ENCODE results near the gene IGSF6.
"Not testable (repeated sequence)": the region's sequence is repeated elsewhere in the genome, so short reads cannot be mapped to it uniquely, and the experiment has no call there.

Gene IGSF6, protein sequence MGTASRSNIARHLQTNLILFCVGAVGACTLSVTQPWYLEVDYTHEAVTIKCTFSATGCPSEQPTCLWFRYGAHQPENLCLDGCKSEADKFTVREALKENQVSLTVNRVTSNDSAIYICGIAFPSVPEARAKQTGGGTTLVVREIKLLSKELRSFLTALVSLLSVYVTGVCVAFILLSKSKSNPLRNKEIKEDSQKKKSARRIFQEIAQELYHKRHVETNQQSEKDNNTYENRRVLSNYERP

GRCh38 chr16:21652453-21652852 is at the start of gene IGSF6:
Gene IGSF6, minus strand, starts transcription at chr16:21652608. Its CDS starts 10 bp downstream, at chr16:21652598.
- DNase-seq (ENCODE audit: low read depth), result no peak

- no peak for DNase-seq (ENCODE audit: low read depth)
Observed at GRCh38 chr16:21701271-21701670, 48.9 kb upstream of the IGSF6 start.

- no peak for DNase-seq (ENCODE audit: low read depth)
Observed at GRCh38 chr16:21698169-21699032, 46.0 kb upstream of the IGSF6 start.

DNA sequence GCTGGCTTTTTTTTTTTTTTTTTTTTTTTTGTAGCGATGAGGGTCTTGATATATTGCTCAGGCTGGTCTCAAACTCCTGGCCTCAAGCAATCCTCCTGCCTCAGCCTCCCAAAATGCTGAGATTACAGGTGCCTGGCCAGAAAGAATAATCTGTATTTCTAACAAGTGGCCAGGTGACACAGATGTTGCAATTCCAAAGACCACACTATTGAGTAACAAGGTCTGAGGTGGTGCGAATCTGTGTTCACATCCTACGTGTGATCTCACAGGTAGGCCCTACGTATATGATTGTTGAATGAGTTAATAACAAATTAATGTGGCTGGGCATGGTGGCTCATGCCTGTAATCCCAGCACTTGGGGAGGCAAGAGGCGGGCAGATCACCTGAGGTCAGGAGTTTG is 44.6 kb upstream of the IGSF6 start:
- DNase-seq (ENCODE audit: low read depth), result no peak

- DNase-seq (ENCODE audit: low read depth), result no peak
Observed at GRCh38 chr16:21694609-21695008, 42.2 kb upstream of the IGSF6 start.

DNA sequence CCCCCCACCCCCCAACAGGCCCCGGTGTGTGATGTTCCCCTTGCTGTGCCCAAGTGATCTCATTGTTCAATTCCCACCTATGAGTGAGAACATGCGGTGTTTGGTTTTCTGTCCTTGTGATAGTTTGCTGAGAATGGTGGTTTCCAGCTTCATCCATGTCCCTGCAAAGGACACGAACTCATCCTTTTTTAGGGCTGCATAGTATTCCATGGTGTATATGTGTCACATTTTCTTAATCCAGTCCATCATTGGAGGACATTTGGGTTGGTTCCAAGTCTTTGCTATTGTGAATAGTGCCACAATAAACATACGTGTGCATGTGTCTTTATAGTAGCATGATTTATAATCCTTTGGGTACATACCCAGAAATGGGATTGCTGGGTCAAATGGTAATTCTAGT is 38.6 kb upstream of the IGSF6 start:
- DNase-seq (ENCODE audit: low read depth), result not testable (repeated sequence)

DNA sequence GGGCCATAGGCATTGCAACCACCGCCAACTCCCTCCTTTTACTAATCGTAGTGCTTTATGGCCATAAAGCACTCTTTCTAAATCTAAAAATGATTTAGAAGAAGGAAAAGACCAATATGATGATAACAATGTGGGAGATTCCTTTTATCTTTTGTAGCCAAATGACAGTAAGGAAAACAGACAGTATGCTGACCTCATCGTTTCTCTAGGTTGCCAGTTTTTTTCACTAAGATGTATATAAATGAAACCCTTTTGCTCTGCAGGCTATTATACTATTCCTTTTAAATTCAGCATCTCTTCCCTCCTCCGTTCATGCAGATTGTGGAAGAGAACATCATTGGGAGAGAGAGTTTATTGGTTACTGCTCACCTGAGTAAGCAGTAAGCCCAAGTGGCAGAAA is 36.7 kb upstream of the IGSF6 start:
- no peak for DNase-seq (ENCODE audit: low read depth)

- no peak for DNase-seq (ENCODE audit: low read depth)
Observed at GRCh38 chr16:21685034-21685455, 32.6 kb upstream of the IGSF6 start.

GRCh38 chr16:21684199-21684598 is 31.8 kb upstream of the IGSF6 start:
- peak; percentile 9 for DNase-seq (ENCODE audit: low read depth)

- no peak for DNase-seq (ENCODE audit: low read depth)
Observed at GRCh38 chr16:21683184-21683583, 30.8 kb upstream of the IGSF6 start.

DNA sequence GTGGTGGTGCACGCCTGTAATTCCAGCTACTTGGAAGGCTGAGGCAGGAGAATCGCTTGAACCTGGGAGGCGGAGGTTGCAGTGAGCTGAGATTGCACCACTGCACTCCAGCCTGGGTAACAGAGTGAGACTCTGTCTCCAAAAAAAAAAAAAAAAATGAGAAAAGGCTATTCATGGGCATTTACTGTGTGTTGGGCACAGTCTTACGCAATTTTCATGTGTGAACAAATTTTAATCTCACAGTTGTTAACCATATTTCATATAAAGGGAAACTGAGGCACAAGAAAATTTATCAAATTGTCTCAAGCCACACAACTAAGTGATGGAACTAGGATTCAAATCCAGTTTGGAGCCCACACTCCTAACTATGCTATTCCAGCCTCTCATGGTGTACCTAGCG is 28.3 kb upstream of the IGSF6 start:
- not testable (repeated sequence) for DNase-seq (ENCODE audit: low read depth)

- not testable (repeated sequence) for DNase-seq (ENCODE audit: low read depth)
Observed at GRCh38 chr16:21674456-21674855, 22.0 kb upstream of the IGSF6 start.

DNA sequence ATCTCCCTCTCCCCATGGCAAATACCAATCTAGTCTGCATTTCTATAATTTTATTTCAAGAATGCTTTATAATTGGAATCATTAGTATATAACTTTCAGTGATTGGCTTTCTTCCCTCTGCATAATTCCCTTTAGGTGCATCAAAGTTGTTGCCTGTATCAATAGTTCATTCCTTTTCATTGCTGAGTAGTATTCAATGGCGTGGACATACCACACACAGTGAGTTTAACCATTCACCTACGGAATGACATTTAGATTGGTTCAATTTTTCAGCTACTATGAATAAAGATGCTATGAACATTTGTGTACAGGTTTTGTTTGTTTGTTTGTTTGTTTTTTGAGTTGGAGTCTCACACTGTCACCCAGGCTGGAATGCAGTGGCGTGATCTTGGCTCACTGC is 21.1 kb upstream of the IGSF6 start:
- no peak for DNase-seq (ENCODE audit: low read depth)

DNA sequence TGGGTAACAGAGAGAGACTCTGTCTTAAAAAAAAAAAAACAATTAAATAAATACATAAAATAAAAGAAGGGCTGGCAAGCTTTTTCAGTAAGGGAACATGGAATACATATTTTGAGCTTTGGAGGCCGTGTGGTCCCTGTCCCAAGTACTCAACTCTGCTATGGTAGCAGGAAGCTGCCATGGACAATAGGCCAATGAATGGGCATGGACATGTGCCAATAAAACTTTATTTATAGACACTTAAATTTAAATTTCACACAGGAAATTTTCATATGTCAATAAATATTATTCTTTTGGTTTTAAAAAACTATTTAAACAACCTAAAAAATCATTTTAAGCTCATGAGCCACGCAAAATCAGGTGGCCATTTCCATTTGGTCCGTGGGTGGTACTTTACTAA is 15.2 kb upstream of the IGSF6 start:
- no peak for DNase-seq (ENCODE audit: low read depth)

- DNase-seq (ENCODE audit: low read depth), result no peak
Observed at GRCh38 chr16:21666772-21667171, 14.4 kb upstream of the IGSF6 start.

- no peak for DNase-seq (ENCODE audit: low read depth)
Observed at GRCh38 chr16:21664801-21665492, 12.5 kb upstream of the IGSF6 start.

DNA sequence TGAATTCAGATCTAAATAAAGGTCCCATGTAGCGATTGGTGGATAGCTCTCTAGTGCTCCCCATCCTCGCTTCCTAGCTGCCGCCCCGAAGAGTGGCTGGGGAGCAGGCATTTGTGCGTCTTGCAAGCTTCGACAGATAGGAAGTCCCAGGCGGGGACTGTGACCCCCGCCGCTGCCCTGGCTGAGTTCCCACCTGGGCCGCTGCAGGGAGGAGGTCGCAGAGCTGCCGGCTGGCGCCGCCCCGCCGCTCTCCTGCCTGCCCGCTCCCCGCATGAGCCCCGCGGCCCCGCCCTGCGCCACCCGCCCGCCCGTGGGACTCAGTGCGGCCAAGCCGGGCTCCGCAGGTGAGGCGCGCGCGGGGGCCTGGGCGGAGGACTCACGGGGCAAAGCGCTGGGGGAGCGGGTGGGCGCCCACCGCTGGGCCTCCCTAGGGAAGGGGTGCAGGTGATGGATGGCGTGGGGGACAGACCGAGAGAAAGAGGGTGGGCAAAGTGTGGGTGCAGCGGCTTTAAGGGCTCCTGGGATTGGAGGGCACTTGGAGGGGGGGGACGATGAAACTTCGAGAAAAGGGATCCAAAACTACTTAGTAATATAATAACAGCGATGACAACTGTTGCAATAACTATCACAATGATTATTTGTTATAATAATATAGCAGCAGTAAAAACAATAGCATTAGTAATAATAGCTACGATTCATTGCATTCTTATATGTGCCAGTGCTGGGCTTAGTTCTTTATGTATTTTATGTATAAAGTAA is 11.7 kb upstream of the IGSF6 start, which contains the start of gene OTOA:
TSS of gene OTOA (plus strand) at position 80 of the 759 bp plus-strand sequence. CDS start 14,547 bp downstream, outside the sequence.
- DNase-seq (ENCODE audit: low read depth), result no peak

DNA sequence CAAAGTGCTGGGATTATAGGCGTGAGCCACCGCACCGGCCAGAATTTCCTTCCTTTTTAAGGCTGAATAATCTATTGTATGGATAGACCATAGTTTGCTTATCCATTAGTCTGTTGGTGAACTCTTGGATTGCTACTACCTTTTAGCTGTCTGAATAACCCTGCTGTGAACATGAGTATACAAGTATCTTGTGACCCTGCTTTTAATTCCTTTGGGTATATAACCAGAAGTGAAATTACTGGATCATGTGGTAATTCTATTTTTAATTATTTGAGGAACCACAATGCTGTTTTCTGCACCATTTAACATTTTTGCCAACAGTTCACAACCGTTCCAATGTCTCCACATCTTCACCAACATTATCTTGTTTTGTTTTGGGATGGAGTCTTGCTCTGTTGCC is 6.7 kb upstream of the IGSF6 start:
- DNase-seq (ENCODE audit: low read depth), result no peak

DNA sequence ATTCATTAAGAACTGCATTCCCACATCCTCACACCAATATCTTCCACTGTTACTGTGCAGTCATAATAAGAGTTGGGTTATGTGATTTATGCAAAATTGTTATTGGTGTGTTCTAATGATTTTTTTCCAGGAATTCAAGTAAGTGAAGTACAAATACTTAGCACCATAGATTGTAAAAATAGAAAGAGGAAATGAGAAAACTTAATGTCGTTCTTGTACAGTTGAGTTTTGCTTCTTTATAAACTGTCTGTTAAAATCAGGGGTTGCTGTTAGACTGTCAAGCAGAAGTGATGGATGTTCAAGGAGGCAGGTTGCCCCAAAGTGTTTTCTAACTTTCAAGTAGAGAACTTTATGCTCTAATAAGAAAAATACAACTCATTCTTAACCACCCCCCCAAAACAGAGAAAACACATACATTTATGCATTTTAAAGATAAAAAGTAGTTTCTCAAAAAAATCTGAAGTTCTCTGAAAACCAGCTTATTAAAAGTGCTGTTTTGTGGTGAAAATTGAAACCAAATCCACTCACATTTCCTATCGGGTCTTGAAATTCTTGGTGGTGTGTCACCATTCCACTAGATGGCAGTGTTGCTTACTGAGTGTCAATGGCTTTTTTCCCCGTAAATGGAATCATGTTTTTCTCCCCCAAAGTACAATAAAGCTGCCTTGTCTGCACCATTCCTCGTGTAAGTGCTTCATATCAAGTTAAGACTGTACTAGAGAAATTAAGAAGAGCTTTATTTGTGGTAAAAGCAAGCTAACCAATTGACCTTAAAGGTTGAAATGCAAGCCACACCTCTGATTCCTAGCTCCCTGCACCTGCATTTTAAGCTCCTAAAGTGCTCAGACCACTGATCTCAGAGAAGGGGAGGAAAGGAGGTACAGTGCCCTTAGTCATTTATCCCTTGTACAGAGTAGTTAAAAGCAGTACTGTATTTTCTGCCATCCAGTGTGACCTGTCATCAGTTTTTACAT is 4.7 kb upstream of the IGSF6 start:
- DNase-seq (ENCODE audit: low read depth), result no peak

- no peak for DNase-seq (ENCODE audit: low read depth)
Observed at GRCh38 chr16:21654881-21655280, 2.5 kb upstream of the IGSF6 start.

DNA sequence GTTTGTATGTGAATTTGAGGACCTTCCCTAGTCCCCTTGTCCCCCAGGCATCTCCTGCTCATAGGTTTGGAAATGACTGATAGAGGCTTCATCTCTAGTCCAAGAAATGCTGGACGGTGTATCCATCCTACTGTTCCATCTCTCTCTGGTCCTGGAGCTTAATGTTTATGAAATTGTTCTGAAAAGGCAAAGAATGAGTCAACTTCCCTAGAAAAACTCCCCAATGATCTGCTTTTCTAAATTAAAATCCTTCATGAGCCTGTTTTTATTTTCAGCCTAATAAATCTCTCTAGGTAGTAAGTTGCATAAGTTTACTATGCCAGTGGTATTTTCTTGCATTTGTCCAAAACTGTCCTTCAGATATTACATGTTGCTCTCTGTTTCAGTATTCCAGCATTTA is 2.1 kb upstream of the IGSF6 start:
- no peak for DNase-seq (ENCODE audit: low read depth)
